ENCODE measurements around the gene MT1G. TPM values are rescaled to one million over a fixed set of nuclear protein-coding genes. Genes with fewer than 3 reads are reported as not detected.

MT1G gene
- total and polyA plus RNA-seq, 9 of the 15 experiments (the other 6 are each of a cell fraction or from before 2014, with no cell fraction given), result 0.28 to 1.7 (median 0.69) TPM; not detected in 4

- TF ChIP-seq, protein P1, sequence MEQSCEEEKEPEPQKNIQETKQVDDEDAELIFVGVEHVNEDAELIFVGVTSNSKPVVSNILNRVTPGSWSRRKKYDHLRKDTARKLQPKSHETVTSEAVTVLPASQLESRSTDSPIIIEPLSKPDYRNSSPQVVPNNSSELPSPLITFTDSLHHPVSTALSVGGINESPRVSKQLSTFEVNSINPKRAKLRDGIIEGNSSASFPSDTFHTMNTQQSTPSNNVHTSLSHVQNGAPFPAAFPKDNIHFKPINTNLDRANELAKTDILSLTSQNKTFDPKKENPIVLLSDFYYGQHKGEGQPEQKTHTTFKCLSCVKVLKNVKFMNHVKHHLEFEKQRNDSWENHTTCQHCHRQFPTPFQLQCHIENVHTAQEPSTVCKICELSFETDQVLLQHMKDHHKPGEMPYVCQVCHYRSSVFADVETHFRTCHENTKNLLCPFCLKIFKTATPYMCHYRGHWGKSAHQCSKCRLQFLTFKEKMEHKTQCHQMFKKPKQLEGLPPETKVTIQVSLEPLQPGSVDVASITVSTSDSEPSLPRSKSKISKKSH (CRISPR knock-in tag; IDR thresholded peaks at IDR 0.05), result no peak
- no peak for TF ChIP-seq NUFIP1 (IDR thresholded peaks at IDR 0.05; ENCODE audit: partially characterized antibody)
- TF ChIP-seq CBFA2T3 (IDR thresholded peaks at IDR 0.05), result no peak
- TF ChIP-seq, protein P2, sequence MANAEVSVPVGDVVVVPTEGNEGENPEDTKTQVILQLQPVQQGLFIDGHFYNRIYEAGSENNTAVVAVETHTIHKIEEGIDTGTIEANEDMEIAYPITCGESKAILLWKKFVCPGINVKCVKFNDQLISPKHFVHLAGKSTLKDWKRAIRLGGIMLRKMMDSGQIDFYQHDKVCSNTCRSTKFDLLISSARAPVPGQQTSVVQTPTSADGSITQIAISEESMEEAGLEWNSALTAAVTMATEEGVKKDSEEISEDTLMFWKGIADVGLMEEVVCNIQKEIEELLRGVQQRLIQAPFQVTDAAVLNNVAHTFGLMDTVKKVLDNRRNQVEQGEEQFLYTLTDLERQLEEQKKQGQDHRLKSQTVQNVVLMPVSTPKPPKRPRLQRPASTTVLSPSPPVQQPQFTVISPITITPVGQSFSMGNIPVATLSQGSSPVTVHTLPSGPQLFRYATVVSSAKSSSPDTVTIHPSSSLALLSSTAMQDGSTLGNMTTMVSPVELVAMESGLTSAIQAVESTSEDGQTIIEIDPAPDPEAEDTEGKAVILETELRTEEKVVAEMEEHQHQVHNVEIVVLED (CRISPR knock-in tag; IDR thresholded peaks at IDR 0.05), result no peak
Measured at GRCh38 chr16:56710181-56710737, 42.4 kb upstream of the MT1G start (continued).

- ATAC-seq, result no peak
- H3K9me1 ChIP-seq (ENCODE audit: control insufficient read depth, insufficient read depth, low read length), result no peaks in the 10 kb centered on the region
- no peak for TF ChIP-seq ZMIZ1 (IDR thresholded peaks at IDR 0.05; ENCODE audit: low read depth in 2 of 2, low read length in 2 of 2)
- no peak for TF ChIP-seq XRCC4 (IDR thresholded peaks at IDR 0.05; ENCODE audit: extremely low read depth, insufficient read depth, insufficient read length)
- TF ChIP-seq CEBPG (CRISPR knock-in tag; IDR thresholded peaks at IDR 0.05), result no peak
- TF ChIP-seq CEBPG (tag; conservative IDR thresholded peaks at IDR 0.05 in 1 of 2, IDR thresholded peaks at IDR 0.05 in 1 of 2), result no peak
- no peak for TF ChIP-seq NBN (IDR thresholded peaks at IDR 0.05; ENCODE audit: low read depth)
- no peak for TF ChIP-seq MCM2 (IDR thresholded peaks at IDR 0.05; ENCODE audit: low read depth)
- TF ChIP-seq ZNF263 (CRISPR knock-in tag; IDR thresholded peaks at IDR 0.05; ENCODE audit: borderline replicate concordance), result no peak
- TF ChIP-seq CREM (IDR thresholded peaks at IDR 0.05; ENCODE audit: low read depth), result no peak
- TF ChIP-seq HLTF (IDR thresholded peaks at IDR 0.05), result no peak
- TF ChIP-seq MTA3 (IDR thresholded peaks at IDR 0.05; ENCODE audit: borderline replicate concordance), result no peak
- TF ChIP-seq ZNF561 (CRISPR knock-in tag; conservative IDR thresholded peaks at IDR 0.05), result no peak
- TF ChIP-seq NCOR1 (IDR thresholded peaks at IDR 0.05), result no peak
Measured at GRCh38 chr16:56709443-56710040, 41.7 kb upstream of the MT1G start.

More at GRCh38 chr16:56709443-56710040, 41.7 kb upstream of the MT1G start:
- intact Hi-C loops (cut with micrococcal nuclease), result no loop called here
- Histone ChIP-seq H3K36me3 (ENCODE audit: control insufficient read depth, insufficient read depth, low read length) (no peaks in the 10 kb centered on the region), H3K27ac (ENCODE audit: extremely low read depth, low read depth, low read length) (no peak overlapping the region), H3K79me2 (ENCODE audit: control insufficient read depth, insufficient read depth, low read length) (no peaks in the 10 kb centered on the region), H3K4me2 (ENCODE audit: insufficient read depth, low read length) (no peak overlapping the region), H4K20me1 (replicated peaks; ENCODE audit: control insufficient read depth, insufficient read depth, low read length) (no peaks in the 10 kb centered on the region), H3K9me3 (replicated peaks; ENCODE audit: control insufficient read depth, insufficient read depth, low read depth, low read length) (no peaks in the 10 kb centered on the region), H3K4me1 (replicated peaks in 1 of 2; ENCODE audit: control insufficient read depth in 2 of 2, insufficient read depth in 2 of 2, low read length in 2 of 2) (no peaks in the 10 kb centered on the region), H3K9ac (ENCODE audit: insufficient read depth in 1 of 2, low read depth in 2 of 2, low read length in 2 of 2) (no peak overlapping the region), H3K27me3 (ENCODE audit: control insufficient read depth in 2 of 2, insufficient read depth in 2 of 2, low read length in 2 of 2) (peaks cover 11 to 31% of the 10 kb centered on the region in 2 experiments), H3K4me3 (no peak overlapping the region), H2AFZ (ENCODE audit: low read depth, low read length) (no peak overlapping the region)
- no TSS peak for BruUV-seq (replicated peaks)
- FAIRE-seq, result no peak
- CTCF ChIA-PET (ENCODE audit: low intra/inter-chr PET ratio), result no interaction called here
- DNase-seq (ENCODE audit: extremely low read depth in 1 of 4, low spot score in 3 of 4), result no peak
- WGBS (ENCODE audit: insufficient coverage, low coverage, missing lambda C conversion rate), result 8% methylated on average over 4 of the region's 4 CpGs
- in situ Hi-C loops (cut with MboI), result no loop called here
- POLR2A ChIA-PET, result interaction anchor here (1.1 to 1.2 kb wide), 3 partner anchors 11 to 34 kb away, joined by 3 to 4 read pairs (median 4); partner anchors contain the start of gene MT1X

All from K562 (cell line).